GM12874 (cell line): ENCODE measurements around the gene CACNA2D4.

ENCODE experiments used
- TF ChIP-seq, protein P1 (sequence below): IDR thresholded peaks from 2 replicates; pipeline ENCODE4 v1.5.1; 2011; ENCODE audit warnings: low read depth, mild to moderate bottlenecking, control low read depth, low read length, moderate library complexity; ENCODE audit not compliant: insufficient read depth

Gene CACNA2D4

DNA sequence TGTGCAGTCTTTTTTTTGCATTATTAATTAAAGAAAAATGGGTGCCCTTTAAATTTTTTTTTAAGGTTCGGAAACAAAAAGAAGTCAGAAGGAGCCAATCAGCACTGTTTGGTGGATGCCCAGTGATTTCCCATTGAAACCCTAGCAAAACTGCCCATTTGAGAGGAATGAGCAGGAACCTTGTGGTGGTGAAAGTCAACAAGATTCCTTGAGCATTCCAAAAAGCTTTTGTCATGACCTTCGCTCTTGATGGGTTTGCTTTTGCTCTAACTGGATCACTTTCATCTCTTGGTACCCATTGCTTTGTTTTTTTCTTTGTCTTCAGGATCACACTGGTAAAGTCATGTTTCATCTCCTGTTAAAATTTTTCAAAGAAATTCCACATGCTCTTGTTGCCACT lies 173.5 kb downstream of the CACNA2D4 start:
- TF ChIP-seq, protein P1, sequence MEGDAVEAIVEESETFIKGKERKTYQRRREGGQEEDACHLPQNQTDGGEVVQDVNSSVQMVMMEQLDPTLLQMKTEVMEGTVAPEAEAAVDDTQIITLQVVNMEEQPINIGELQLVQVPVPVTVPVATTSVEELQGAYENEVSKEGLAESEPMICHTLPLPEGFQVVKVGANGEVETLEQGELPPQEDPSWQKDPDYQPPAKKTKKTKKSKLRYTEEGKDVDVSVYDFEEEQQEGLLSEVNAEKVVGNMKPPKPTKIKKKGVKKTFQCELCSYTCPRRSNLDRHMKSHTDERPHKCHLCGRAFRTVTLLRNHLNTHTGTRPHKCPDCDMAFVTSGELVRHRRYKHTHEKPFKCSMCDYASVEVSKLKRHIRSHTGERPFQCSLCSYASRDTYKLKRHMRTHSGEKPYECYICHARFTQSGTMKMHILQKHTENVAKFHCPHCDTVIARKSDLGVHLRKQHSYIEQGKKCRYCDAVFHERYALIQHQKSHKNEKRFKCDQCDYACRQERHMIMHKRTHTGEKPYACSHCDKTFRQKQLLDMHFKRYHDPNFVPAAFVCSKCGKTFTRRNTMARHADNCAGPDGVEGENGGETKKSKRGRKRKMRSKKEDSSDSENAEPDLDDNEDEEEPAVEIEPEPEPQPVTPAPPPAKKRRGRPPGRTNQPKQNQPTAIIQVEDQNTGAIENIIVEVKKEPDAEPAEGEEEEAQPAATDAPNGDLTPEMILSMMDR, result no peak
